Psoas muscle (tissue), 8 donors: ENCODE data around the gene EBPL. TPM values are rescaled to one million over a fixed set of nuclear protein-coding genes. Genes with fewer than 3 reads are reported as not detected.

Source experiments
- ATAC-seq, 4 donors: fragments of 200-7000 bp; cut with Tn5 transposase; one replicate each; pipeline ENCODE4 v1.9.1; 2020; ENCODE audit warnings: moderate library complexity in 3 of 4, mild to moderate bottlenecking in 2 of 4
- DNase-seq, 2 donors: peaks; one replicate each; pipeline ENCODE4 v3.0.0-alpha.2; 2020
- H3K27ac ChIP-seq: fragments of 200-600 bp; one replicate; pipeline ENCODE4 v1.8.0; 2022
- H3K27me3 ChIP-seq, 3 donors: fragments of 200-600 bp in 1 of 3; one replicate each; pipeline versions ENCODE4 v1.6.1 to v1.8.0; 2013 to 2022; ENCODE audit warnings: low read length in 2 of 3, mild to moderate bottlenecking in 2 of 3, moderate library complexity in 1 of 3; ENCODE audit not compliant: insufficient read depth in 3 of 3
- H3K36me3 ChIP-seq, 2 donors: fragments of 200-600 bp in 1 of 2; one replicate each; pipeline versions ENCODE4 v1.6.1 to v1.8.0; 2013 to 2022; ENCODE audit warnings: low read depth in 1 of 2, mild to moderate bottlenecking in 1 of 2, moderate library complexity in 1 of 2; ENCODE audit not compliant: insufficient read depth in 1 of 2
- H3K4me1 ChIP-seq: fragments of 200-600 bp; one replicate; pipeline ENCODE4 v1.8.0; 2022
- H3K4me3 ChIP-seq: fragments of 200-600 bp; one replicate; pipeline ENCODE4 v1.8.0; 2022; ENCODE audit warnings: mild to moderate bottlenecking
- H3K9me3 ChIP-seq: fragments of 200-600 bp; one replicate; pipeline ENCODE4 v1.8.0; 2022
- CTCF ChIP-seq: fragments of 200-600 bp; IDR thresholded peaks from one replicate; pipeline ENCODE4 v1.8.0; 2022; ENCODE audit warnings: antibody characterized with exemption
- WGBS, 3 donors: extraction: QIAGEN DNeasy Blood & Tissue Kit; methylation state at CpG; one replicate each; pipeline versions ENCODE4 v1.1.6 to v1.1.7; 2013; 5-methylcytosine and 5-hydroxymethylcytosine counted together
- intact Hi-C, 2 donors: fragments of 100-400 bp; cut with DNase I; formaldehyde crosslinking; loops; one replicate each; pipeline versions ENCODE4 v1.11.0 to v1.14.2; 2022
- long read RNA-seq, 2 donors: library from polyadenylated mRNA; unstranded; transcript quantifications; one replicate each; pipeline ENCODE4 v2.0.0, GENCODE V29; 2021
- polyA plus RNA-seq, 3 donors: library from polyadenylated mRNA; stranded (reverse); fragments of 200-250 nt; gene quantifications; one replicate each; pipeline ENCODE4 v1.2.3, GENCODE V29; 2013
- total RNA-seq, 4 donors: library from RNA; stranded (reverse); fragmentation: NEBNext Ultra II Directional in 2 of 4; extraction: Animal tissue kit (Norgen Biotek cat#: 25700) in 2 of 4; gene quantifications; one replicate each; pipeline versions ENCODE4 v1.2.1 to v1.2.4, GENCODE V29; 2021 to 2023
- donor health status: healthy with polysubstance abuse.
- donor health status: DM: no; HTN: no; CAD: no; lungs with moderate emphysema.
- donor health status: Bipolar disorder and iron deficiency.
- donor health status: healthy.
- donor health status: DM: yes; HTN: yes; CAD: no.
- donor health status: DM: no; HTN: no; CAD: no.
- donor health status: DM: no; HTN: no; CAD: no.
- donor health status: DM: yes; HTN: yes; CAD: no.

EBPL gene
- total RNA-seq (10 to 100 TPM in 1 of 4 donors, 1 to 10 TPM in 3; 6.2 to 10.6 (median 8.4) TPM), polyA plus RNA-seq (1 to 10 TPM; 4.8 to 8.8 (median 7.0) TPM)
- long read RNA-seq, donor 1, partial matches to known transcripts, result 0 of 7 reads
- long read RNA-seq, donor 1, other reads (novel, unspliced or antisense), result 2 of 7 reads
- long read RNA-seq, donor 2, transcript EBPL-201 (4 exons, 914 nt), result major isoform, 6 of 7 reads
- long read RNA-seq, donor 2, partial matches to known transcripts, result 0 of 7 reads
- long read RNA-seq, donor 2, other reads (novel, unspliced or antisense), result 0 of 7 reads

GRCh38 chr13:49690995-49691784, at the start of gene EBPL:
Gene EBPL (minus strand): TSS chr13:49691486. CDS start chr13:49691424, 62 bp downstream.
- peak within 1 kb of the TSS; percentile 92 for H3K27ac ChIP-seq
- WGBS, 3 donors, result 0 to 2% (median 1%) methylated on average over 54 to 67 of the region's 67 CpGs
- peak within 1 kb of the TSS; percentile 92 for H3K4me3 ChIP-seq
- no peak for TF ChIP-seq CTCF
- H3K4me1 ChIP-seq, result peaks cover 10% of the 10 kb centered on the region
- H3K27me3 ChIP-seq, result no peaks in the 10 kb centered on the region
- peaks cover 4 to 21% of the 10 kb centered on the region in 2 donors for H3K36me3 ChIP-seq
- no peaks in the 10 kb centered on the region for H3K9me3 ChIP-seq
- intact Hi-C loops, result loop anchor here in 1 of 2 donors (2.0 to 5.0 kb wide), 2 partner anchors 39 to 102 kb away; partner anchors contain the start of gene KPNA3
- peak; percentile 96 to 97 (median 96) for ATAC-seq
- peak; percentile 95 to 96 for DNase-seq

GRCh38 chr13:49740870-49741269, 49.6 kb upstream of the EBPL start:
- 90 to 92% (median 92%) methylated on average over 2 of the region's 2 CpGs for WGBS, 3 donors
- DNase-seq, result no peak
- Histone ChIP-seq H3K9me3 (no peaks in the 10 kb centered on the region), H3K27ac (no peak overlapping the region), H3K4me3 (no peak overlapping the region), H3K27me3 (no peaks in the 10 kb centered on the region), H3K4me1 (no peaks in the 10 kb centered on the region), H3K36me3 (peaks cover 0 to 42% of the 10 kb centered on the region in 2 donors)
- ATAC-seq, result no peak
- TF ChIP-seq CTCF, result no peak
- intact Hi-C loops, result no loop called here

- Histone ChIP-seq H3K9me3 (no peaks in the 10 kb centered on the region), H3K36me3 (peaks cover 0 to 29% of the 10 kb centered on the region in 2 donors), H3K27me3 (no peaks in the 10 kb centered on the region), H3K4me1 (no peaks in the 10 kb centered on the region), H3K4me3 (no peak overlapping the region), H3K27ac (no peak overlapping the region)
- no peak for TF ChIP-seq CTCF
- no peak for ATAC-seq
- intact Hi-C loops, result loop anchor here in 1 of 2 donors (5.0 kb wide), 1 partner anchor 48 kb away; no protein-coding TSS in a partner anchor
- no peak for DNase-seq
- WGBS, 3 donors, result 91 to 93% (median 92%) methylated on average over 5 of the region's 5 CpGs
Observed at GRCh38 chr13:49739498-49740187, 48.4 kb upstream of the EBPL start.

GRCh38 chr13:49733181-49733951, 42.1 kb upstream of the EBPL start:
- WGBS, 3 donors, result 77 to 85% (median 85%) methylated on average over 12 of the region's 12 CpGs
- Histone ChIP-seq H3K9me3 (no peaks in the 10 kb centered on the region), H3K27me3 (no peaks in the 10 kb centered on the region), H3K4me1 (peaks cover 34% of the 10 kb centered on the region), H3K4me3 (no peak overlapping the region), H3K36me3 (peaks cover 0 to 28% of the 10 kb centered on the region in 2 donors), H3K27ac (peak overlapping the region; percentile 77)
- no peak for TF ChIP-seq CTCF
- ATAC-seq, result peak; percentile 58 to 82 (median 71)
- intact Hi-C loops, result no loop called here
- DNase-seq, result no peak
